GM10248 (cell line): Measurements from ENCODE around the gene MTHFD2L.
"Not testable (repeated sequence)": the region's sequence is repeated elsewhere in the genome, so short reads cannot be mapped to it uniquely, and the experiment has no call there.

Experiments
- CTCF ChIA-PET: fragments of 300-600 bp; sonication (Branson Sonifier 250); formaldehyde crosslinking; extraction: SDS; loops from one replicate; lab custom pipeline; 2021; ENCODE audit warnings: antibody characterized with exemption; lab: Yijun Ruan, JAX
- POLR2A ChIA-PET: fragments of 350-650 bp; sonication (Branson Sonifier 250); formaldehyde crosslinking; extraction: SDS; loops from one replicate; lab custom pipeline; 2020; ENCODE audit warnings: antibody characterized with exemption; lab: Yijun Ruan, JAX
- DNase-seq: peaks from one replicate; pipeline ENCODE4 v3.0.0; 2012; ENCODE audit errors: extremely low spot score
- TF ChIP-seq, protein P1 (sequence below): IDR thresholded peaks from 2 replicates; pipeline ENCODE4 v1.5.1; 2012; ENCODE audit warnings: mild to moderate bottlenecking, low read depth; ENCODE audit errors: extremely low read depth, missing control alignments, control extremely low read depth

The MTHFD2L gene

DNA sequence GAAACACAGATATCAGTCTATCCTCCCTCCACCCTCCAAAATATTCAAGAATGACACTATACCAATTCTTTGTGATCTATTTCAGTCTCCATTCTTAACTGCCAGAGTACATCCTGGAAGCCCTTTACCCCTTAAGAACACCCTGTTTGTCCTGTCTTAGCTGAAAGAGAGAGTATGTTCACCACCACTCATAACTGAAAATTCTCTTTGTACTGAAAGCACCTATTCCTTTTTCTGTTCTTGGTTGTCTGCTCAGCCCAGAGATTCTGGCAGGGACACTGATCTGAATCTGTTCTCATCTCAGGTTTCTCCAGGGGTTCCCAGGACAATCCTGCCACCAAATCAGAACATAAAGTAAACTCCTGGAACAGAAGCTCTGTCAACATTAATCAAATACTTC is 181.6 kb downstream of the MTHFD2L start:
- TF ChIP-seq, protein P1, sequence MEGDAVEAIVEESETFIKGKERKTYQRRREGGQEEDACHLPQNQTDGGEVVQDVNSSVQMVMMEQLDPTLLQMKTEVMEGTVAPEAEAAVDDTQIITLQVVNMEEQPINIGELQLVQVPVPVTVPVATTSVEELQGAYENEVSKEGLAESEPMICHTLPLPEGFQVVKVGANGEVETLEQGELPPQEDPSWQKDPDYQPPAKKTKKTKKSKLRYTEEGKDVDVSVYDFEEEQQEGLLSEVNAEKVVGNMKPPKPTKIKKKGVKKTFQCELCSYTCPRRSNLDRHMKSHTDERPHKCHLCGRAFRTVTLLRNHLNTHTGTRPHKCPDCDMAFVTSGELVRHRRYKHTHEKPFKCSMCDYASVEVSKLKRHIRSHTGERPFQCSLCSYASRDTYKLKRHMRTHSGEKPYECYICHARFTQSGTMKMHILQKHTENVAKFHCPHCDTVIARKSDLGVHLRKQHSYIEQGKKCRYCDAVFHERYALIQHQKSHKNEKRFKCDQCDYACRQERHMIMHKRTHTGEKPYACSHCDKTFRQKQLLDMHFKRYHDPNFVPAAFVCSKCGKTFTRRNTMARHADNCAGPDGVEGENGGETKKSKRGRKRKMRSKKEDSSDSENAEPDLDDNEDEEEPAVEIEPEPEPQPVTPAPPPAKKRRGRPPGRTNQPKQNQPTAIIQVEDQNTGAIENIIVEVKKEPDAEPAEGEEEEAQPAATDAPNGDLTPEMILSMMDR: no peak
- POLR2A ChIA-PET: no interaction called here
- DNase-seq: no peak
- CTCF ChIA-PET: no interaction called here

DNA sequence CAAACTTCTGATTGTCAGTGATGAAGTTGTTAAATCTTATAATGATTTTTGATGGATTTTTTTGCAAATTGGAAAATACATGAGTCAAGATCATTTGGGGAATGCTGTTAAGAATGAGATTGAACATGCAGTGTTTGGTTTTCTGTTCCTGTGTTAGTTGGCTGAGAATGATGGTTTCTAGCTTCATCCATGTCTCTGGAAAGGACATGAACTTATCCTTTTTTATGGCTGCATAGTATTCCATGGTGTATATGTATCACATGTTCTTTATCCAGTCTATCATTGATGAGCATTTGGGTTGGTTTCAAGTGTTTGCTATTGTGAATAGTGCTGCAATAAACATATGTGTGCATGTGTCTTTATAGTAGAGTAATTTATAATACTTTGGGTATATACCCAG is 182.5 kb downstream of the MTHFD2L start:
- POLR2A ChIA-PET, CTCF ChIA-PET, DNase-seq: not testable (repeated sequence)

DNA sequence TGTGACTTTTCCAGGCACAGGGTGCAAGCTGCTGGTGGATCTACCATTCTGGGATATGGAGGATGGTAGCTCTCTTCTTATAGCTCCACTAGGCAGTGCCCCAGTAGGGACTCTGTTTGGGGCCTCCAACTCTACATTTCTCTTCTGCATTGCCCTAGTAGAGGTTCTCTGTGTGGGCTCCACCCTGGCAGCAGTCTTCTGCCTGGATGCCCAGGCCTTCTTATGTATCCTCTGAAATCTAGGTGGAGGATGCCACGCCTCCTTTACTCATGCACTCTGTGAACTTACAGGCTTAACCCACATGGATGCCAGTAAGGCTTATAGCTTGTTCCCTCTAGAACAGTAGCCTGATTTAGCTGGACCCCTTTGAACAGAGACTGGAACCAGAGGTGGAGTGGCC is 186.1 kb downstream of the MTHFD2L start:
- ChIA-PET CTCF (interaction anchor here (1.1 to 1.7 kb wide), 2 partner anchors 11 to 26 kb away, joined by 3 to 5 read pairs; no protein-coding TSS in a partner anchor), POLR2A (no interaction called here)
- DNase-seq: no peak
- TF ChIP-seq, protein P1: no peak
